Loucy (cell line): ENCODE results near the gene FAM25G.

ENCODE experiments used
- CTCF ChIP-seq: fragments of 200-600 bp; sonication (generic); conservative IDR thresholded peaks from 2 replicates; pipeline ENCODE4 v1.5.1; 2014; ENCODE audit warnings: mild to moderate bottlenecking, antibody characterized with exemption, low read length
- EZH2phosphoT487 ChIP-seq: fragments of 200-600 bp; IDR thresholded peaks from 2 replicates; pipeline ENCODE4 v1.6.1; 2018; ENCODE audit warnings: antibody characterized with exemption, mild to moderate bottlenecking, moderate library complexity, borderline replicate concordance

- TF ChIP-seq CTCF: no peak
- no peak for TF ChIP-seq EZH2phosphoT487
Observed at GRCh38 chr10:47456794-47457527, 34.5 kb downstream of the FAM25G start.
